Testis (tissue), 2 donors: Measurements from ENCODE around the gene TMEM263.
"Not testable (repeated sequence)": the region's sequence is repeated elsewhere in the genome, so short reads cannot be mapped to it uniquely, and the experiment has no call there.

ENCODE experiments used
- CTCF ChIP-seq, 3 experiments: fragments of 450-650 bp in 2 of 3; fragments of 200-600 bp in 1 of 3; sonication (generic) in 1 of 3; IDR thresholded peaks; one replicate each; pipeline ENCODE4 v1.5.1; 2016 to 2019; ENCODE audit warnings: antibody characterized with exemption in 3 of 3, mild to moderate bottlenecking in 2 of 3, moderate library complexity in 1 of 3
- POLR2A ChIP-seq: fragments of 450-650 bp; IDR thresholded peaks from one replicate; pipeline ENCODE4 v1.6.1; 2017; ENCODE audit warnings: antibody characterized with exemption, mild to moderate bottlenecking, moderate library complexity

GRCh38 chr12:106996102-106996501 is 40.4 kb downstream of the TMEM263 start:
- not testable (repeated sequence) for TF ChIP-seq CTCF (IDR thresholded peaks at IDR 0.05); POLR2A
